IPS DF 19.7 (cell line): ENCODE measurements around the gene FNDC3B.

Experiments
- DNase-seq: peaks from one replicate; pipeline ENCODE4 v3.0.0-alpha.2; 2013; ENCODE audit warnings: low read depth, low spot score

FNDC3B gene

DNA sequence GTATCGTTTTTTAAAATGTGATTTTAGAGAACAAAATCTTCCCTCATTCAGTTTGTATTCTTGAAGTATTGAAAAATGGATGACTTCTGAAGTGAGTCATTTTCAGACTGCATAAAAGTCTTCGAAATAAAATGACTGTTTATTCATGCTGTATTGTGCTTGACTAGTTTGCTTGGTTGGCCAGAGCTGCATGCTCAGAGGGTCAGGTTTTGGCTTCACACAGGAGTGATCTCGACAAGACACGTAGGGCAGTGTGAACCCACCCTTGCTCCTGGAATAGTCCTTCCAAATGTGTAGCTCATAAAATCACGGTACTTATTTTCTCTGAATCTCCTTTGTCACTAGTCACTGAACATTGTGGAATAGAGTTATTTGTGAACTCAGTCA lies 73.3 kb downstream of the FNDC3B start:
- DNase-seq: no peak

DNA sequence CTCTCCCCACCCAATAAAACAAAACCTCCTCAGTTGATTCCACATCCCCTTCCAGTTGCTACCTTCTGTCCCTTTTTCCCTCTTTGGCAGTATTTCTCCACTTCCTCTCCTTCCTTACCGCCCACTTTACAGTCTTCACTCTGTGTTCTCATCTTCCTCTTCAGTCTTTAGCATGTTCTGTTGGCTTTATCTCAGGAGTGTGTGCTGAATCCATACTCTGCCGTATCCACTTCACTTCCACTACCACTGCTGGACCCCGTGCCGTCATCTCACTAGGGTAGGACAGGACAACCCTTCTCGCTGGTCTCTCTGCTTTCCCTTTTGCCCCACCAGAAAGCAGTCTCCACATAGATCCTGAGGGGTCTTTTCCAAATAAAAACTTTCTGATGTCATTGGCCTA lies 74.3 kb downstream of the FNDC3B start:
- no peak for DNase-seq

DNA sequence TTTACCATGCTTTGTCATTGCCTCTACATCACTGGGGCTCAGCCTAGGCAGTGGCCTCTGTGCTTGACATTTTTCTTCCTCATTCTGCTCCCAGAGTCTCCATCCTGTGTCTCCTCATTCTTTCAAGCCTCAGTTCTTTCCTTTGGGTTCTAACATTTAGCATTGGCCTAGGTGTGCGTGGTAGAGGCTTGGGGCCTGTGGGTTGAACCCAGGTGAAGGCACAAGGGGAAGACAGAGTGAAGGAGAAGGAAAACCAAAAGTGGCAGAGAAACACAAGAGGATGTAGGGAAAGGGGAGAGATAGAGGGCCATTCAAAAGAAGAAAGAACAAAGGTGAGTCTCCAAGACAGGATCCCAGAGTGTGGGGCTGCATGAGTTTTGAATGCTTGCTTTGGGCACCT lies 75.7 kb downstream of the FNDC3B start:
- DNase-seq: no peak

DNA sequence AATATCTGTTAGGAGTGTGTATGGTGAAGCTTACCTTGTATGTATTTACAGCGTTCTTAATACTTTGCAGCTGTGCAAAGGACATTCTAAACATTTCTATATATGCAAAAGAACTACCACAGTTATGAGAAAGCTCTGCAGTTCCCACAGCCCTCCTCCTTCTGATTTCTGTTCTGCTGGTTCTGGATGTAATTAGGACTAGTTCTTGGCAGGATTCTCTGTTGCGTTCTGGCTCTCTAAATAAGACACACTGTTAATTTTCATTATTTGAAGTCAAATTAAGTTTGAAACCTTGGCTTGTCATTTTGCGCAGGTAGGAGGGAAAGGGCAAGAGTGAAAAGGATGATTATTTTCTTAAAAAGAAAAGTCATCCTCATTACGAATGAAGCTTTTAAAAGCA lies 76.4 kb downstream of the FNDC3B start:
- DNase-seq: no peak

DNA sequence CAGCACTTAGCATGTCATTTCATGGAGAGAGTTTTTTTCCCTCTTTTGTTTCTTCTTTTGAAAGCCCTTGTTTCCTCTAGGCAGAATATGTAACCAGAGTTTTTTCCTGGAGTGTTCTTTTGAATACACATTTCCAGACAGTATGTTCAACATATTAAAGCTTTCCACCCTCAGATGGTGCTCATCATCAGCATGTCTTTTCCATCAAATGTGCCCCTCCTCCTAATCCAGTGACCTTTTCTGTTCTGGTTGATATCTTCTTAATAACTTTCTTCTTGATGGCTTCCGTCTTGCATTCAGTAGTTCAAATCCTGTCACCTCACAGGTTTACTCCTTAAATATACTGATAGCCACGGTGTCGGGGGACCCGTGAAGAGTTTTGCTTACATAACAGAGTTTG lies 78.6 kb downstream of the FNDC3B start:
- no peak for DNase-seq

DNA sequence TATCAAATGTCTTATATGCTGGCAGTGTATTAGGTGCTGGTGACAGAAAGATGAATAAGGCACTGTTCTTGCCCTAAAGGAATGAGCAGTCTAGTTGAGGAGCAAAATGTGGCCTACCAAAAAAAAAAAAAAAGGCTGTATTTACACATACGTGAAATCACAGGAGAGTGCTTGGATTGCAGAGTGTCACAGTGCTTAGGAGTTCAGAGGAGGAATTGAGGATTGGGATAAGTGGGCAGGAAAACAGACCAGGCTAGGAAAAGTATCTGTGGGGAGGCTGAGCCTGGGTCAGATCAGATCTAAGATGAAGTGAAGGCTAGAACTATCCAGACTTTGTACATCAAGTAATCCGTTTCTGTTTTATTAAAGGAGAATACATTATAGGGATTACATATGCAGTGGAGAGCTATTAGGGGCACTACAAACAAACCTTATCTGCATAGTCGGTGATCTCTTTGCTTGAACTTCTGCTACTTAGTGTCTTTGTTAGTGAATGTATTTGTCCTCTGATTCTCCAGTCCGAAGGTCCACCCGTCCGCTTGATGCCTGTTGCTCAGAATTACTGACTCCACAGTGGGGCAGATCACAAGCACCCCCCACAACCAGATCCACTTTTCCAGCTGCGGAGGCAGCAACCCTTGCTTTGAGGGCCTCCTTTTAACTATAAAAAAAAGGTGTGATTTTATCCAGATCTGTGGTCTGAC lies 80.0 kb downstream of the FNDC3B start:
- DNase-seq: no peak

DNA sequence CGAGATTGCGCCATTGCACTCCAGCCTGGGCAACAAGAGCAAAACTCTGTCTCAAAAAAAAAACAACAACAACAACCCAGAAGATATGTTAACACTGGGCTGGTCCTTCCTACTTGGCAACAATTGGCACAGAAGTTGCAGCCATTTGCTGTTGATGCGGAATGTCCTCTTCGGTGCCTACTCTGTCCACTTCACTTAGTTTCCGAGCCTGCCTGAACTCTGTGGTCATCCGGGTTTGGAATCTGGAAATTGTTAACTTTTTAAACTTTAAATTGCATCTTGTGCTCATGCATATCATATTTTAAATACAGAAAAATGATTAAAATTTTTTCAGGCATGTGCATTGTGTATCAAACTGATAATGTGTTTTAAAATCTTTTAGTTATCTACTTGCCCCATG lies 81.5 kb downstream of the FNDC3B start:
- DNase-seq: no peak

DNA sequence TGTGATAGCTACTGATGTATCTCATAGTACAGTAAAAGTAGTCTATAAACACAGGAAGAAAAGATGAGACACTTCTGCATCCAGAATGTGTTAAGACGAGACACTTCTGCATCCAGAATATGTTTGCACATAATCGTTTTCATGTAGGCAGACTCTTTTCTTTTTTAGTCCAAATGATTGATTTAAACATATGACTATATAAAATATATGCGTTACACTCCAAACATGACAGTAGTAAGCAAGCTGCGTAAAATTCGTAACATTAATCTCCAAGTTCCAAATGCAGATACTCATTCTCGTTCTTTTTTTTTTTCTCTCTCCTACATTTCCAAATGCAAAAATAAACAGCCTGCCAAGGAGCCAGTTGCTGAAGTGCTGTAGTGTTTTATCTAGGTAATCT lies 82.6 kb downstream of the FNDC3B start:
- DNase-seq: no peak

DNA sequence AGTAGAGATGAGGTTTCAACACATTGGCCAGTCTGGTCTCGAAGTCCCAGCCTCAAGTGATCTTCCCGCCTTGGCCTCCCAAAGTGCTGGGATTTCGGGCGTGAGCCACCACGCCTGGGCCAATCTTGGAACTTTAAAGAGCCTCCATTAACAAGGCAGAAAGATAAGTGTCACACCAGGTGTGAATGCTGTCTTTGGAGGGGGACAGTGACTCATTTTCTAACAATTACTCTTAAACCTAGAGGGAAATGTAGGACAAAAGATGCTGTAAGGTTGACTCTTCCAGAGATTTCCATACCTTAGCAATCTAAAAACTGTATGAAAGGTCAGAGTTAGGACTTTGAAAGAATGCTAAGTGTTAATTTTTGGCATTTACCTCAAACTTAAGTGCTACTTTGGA lies 84.9 kb downstream of the FNDC3B start:
- DNase-seq: no peak

DNA sequence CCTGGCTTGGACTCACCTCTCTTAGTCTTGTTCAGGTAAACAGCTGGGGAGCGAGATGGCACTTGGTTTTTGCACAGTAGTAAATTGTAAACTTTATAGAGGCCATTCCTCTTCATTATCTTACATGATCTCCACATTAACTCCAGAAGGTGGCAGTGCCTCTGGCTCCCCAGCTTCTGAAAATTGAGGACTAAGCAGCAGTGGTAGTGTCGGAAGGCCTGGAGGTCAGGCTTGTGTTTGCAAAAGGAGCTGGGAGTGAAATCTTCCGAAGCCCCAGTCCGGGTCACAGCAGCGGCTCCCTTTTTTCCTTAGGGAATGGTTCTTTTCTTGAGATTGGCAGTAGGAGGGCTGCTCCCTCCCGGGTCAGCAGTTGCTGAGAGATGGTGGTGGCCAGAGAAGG lies 85.7 kb downstream of the FNDC3B start:
- no peak for DNase-seq

DNA sequence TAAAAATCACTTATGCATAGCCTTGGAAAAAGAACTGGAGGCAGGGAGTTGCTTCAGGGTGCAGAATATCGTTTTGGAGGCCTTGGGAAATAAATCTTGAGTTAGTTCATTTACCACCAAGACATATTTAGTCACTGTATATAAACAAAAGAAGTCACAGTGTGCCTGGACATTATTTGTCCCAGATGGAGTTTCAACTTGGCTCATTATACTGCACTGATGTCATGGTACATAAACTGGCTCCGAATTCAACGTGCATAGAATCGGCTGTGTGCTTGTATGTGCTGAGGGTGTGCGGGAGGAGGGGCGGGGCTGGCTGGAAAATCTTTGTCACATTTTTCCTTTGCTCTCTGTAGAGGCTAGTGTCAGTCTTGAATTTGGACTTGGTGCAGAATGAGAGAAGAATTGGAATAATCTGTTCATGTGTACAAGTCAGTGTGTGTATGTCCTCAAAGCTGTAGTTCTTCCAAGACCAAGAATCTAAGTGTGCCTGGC lies 86.6 kb downstream of the FNDC3B start:
- no peak for DNase-seq

DNA sequence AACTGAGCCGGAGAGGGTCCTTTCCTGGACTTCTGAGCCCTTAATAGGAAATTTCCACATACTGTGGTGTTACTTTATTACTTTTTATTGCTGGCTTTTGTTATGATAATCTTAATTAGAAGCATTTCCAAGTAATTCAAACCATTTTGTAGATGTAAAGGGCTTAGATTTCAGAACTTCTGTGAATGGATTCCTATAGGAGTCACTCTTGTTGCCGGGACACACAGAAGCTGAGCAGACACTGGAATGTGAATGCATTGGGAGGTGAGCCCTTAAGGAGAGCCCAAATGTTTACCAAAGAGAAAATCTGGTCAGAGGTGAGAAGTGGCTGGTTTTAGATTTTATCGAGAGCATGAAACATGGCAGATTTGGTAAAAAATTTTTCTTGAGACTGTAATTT lies 87.4 kb downstream of the FNDC3B start:
- DNase-seq: no peak

DNA sequence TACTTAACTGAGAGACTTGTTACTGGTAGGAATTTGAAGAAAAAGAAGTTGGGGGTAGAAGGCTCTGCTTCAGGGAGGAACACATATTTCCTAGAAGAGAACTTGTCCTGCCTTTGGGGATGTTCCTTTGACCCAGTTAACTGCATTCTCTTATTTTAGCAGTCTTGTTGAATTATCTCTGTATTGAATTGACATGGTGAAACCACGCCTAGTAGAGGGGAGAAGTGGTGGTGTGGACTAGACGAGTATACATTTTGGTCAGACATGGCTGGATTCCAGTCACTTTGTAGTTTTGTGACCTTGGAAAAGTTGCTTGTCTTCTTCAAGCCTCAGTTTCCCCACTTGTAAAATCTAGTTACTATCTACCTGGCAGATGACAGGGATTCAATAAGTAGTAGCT lies 87.8 kb downstream of the FNDC3B start:
- DNase-seq: no peak

DNA sequence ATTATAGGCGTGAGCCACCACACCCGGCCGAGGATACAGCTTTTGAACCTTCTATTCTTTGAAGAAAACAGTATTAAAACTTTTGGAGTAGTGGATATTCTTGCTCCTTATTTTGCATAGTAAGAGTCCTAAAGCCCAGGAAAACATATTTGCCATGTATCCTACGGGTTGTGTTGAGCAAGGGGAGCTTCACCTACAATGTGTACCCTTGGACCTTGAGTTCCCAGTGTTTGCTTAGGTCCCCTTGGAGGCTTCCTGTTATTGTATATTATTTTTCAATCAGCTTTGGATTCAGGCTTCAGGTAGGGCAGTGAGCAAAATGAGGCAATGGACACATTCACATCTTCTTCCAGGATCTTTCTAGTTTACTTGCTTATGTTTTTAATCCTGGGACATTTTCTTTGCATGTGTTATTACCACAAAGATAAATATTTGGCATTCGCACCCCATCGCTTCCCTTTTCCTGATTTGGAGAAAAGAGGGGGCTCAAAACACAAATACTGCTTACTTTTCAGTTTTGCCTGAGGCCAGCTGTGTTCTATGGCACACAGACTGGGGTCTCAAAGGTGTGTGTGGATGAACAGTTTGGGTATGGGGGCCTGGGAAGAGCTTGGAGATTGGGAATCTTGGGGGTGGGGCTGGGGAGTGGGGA lies 88.7 kb downstream of the FNDC3B start:
- DNase-seq: no peak

DNA sequence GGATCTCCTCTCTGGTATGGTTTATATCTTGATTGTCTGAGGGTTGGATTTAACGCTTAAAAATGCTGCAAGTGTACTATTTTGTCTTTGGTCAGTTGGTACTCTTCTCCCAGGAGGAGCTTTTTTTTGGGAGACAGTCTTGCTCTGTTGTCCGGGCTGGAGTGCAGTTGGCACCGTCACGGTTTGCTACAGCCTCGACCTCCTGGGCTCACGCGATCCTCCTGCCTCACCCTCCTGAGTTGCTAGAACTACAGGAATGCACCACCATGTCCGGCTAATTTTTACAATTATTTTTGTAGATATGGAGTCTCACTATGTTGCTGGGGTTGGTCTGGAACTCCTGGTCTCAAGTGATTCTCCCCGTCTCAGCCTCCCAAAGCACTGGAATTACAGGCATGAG lies 89.5 kb downstream of the FNDC3B start:
- no peak for DNase-seq

DNA sequence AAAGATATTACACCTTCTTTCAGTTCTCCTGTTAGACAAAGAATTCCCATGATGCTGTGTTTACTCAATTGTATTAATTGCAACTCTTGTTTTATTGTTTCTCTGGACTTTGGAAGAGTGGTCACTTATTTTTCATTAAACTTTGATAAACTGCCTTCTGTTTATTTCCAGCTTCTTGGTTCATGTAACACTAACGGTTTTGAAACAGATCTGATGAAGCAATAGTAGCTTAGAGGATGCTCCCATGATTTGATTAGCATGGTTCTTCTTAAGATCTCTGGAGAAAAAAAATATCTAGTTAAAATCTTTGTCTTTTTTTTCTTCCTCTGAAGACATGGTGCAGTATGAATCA lies 90.1 kb downstream of the FNDC3B start:
- no peak for DNase-seq

DNA sequence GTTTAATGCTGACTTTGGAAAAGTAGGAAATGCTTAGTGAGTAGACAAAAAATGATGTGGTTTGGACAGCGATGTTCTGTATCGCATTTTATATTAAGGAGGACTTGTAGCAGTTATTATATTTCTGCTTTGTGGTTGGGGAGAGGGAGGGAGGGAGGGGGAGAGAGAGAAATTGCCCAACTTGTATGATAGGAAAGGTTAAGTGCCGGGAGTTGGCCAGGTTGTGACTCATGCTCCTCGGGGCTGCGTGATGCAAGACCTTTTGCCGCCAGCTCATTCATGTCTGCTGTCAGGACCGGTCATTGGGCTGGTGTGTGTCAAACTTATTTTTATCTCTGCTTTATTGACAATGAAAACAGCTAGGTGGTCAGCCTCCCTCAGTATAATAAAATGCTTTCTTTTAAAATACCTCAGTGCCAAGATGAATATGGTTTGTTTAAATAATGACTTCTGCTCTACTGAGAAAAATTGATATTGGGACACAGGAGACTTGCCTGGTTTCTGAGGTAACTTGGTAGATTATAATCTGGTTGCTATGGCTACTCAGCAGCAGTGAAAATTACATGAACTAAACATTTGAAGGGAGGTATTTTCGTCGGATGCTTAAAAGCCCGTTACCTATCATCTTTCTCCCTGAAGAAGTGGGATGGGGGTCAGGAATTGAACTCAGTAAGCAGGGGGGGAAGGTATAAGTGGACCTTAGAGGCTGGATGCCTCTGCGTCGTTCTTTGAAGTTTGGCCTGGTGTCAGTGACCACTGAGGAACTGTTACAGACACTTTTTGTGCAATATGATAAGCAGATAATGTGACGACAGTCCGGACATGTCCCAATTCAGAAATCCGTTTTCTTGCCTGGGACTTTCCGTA lies 90.7 kb downstream of the FNDC3B start:
- DNase-seq: no peak

DNA sequence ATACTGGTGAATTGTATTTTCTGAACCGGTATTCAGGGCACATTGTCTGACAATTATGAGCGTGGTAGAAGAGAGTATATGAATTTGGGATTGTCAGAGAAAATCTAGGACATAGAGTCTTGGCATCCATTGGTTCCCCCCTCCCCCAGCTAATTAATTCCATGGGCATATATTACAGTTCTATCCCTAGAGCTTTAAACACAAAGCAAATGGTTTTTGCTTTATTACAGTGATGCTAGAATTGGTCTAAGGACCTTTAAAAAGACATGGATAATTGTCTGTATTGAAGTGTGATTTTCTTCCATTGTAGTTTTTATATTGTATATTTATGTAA lies 91.3 kb downstream of the FNDC3B start:
- no peak for DNase-seq

DNA sequence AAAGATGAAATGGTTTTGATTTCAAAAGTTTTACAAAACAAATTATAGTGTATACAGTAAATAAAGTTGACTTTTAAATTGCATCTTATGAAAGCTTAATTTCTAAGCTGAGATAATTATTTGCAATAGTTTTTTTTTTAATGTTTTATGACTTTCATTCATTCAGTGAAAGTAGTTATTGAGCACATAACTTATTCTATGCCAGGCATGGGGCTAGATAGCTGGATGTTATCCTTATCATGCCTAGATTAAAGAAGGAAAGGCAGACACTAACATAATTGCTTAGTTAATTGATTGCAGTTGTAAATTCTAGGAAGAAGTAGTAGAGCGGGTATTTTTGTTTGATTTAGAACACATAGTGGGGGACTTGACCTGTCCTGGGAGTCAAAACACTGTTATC lies 92.4 kb downstream of the FNDC3B start:
- no peak for DNase-seq

DNA sequence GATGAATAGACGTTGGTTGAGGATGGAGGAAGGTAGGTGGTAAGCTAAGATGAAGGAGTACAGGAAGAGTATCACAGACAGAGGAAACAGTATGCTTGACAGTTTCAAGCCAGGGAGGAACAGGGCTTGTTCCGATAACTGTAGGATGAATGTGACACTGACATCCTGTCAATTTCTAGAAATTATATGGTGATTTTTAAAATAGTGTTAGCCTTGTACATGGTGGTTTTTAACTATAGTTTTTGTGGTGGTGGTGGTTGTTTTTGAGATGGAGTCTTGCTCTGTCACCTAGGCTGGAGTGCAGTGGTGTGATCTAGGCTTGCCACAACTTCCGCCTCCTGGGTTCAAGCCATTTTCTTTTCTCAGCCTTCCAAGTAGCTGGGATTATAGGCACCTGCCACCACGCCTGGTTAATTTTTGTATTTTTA lies 92.8 kb downstream of the FNDC3B start:
- DNase-seq: no peak

DNA sequence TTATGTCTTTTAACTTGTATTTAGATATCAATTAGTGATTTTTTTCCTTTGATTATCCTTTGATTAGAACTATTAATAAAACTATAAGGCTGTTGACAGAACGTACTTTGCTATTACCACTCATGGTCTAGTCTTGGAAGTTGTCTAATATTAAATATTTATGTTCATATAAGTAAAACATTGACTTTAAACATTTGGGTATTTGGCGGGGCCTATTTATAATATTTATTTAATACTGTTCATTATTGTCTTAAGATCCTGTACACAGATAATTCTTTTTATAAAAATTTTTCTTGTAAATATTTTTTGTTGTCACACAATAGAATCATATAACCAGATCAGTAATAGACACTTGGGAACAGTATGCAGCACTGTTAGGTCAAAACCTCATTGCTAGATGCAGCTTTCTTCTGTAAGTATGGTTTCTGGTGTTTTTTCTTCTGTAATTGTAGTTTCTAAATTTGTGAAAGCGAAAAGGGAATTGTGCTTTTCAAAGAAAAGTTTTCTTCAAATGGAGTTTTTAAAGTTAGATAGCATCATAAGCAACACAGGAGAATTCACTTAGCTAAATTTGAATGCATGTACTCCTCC lies 93.4 kb downstream of the FNDC3B start:
- DNase-seq: no peak

DNA sequence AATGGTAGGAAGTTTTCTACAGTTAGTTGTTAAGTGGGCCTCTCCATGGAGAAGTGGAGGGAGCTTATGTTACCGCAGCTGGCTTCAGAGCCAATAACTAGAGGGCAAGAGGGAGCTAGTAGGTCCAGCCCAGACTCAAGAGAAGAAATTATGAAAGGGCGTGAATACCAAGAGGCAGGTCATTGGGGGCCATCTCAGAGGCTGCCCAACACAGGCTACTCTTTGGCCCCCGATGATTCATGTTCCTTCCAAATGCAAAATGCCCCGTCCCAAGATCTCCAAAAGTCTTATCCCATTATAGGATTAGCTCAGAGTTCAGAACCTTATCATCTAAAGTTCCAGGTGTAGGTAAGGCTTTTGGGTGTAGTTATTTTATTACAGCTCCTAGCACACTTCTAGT lies 94.5 kb downstream of the FNDC3B start:
- no peak for DNase-seq
